PC-9 (cell line): Measurements from ENCODE around the gene MYO1G. TPM values are rescaled to one million over a fixed set of nuclear protein-coding genes. Genes with fewer than 3 reads are reported as not detected.
"Not testable (repeated sequence)": the region's sequence is repeated elsewhere in the genome, so short reads cannot be mapped to it uniquely, and the experiment has no call there.

ENCODE experiments used
- BruUV-seq: library from RNA; stranded (reverse); fragments of 400-500 nt; replicated peaks from 2 replicates; lab custom pipeline; 2021; lab: Mats Ljungman, UMichigan
- CTCF ChIA-PET: fragments of 300-600 bp; sonication (Branson Sonifier 250); formaldehyde crosslinking; loops from one replicate; lab custom pipeline; 2022; ENCODE audit warnings: antibody characterized with exemption; lab: Charles Lee
- POLR2A ChIA-PET: fragments of 300-600 bp; sonication (Branson Sonifier 250); formaldehyde crosslinking; loops from one replicate; lab custom pipeline; 2022; ENCODE audit warnings: antibody characterized with exemption; ENCODE audit not compliant: unreplicated experiment; lab: Charles Lee
- DNase-seq, 2 experiments: peaks; one replicate each; pipeline versions ENCODE4 v3.0.0 to v3.0.0-alpha.2; 2015 to 2022; ENCODE audit warnings: mixed read lengths in 1 of 2
- H2AFZ ChIP-seq: fragments of 200-600 bp; sonication (generic); 2 replicates; pipeline ENCODE4 v1.8.1; 2017; ENCODE audit warnings: antibody characterized with exemption
- H3F3A ChIP-seq: fragments of 200-600 bp; sonication (generic); 2 replicates; pipeline ENCODE4 v1.8.1; 2017; ENCODE audit warnings: antibody characterized with exemption, mild to moderate bottlenecking, low read depth; ENCODE audit not compliant: insufficient read depth
- H3K27ac ChIP-seq: fragments of 200-600 bp; sonication (generic); 2 replicates; pipeline ENCODE4 v1.6.1; 2016; ENCODE audit warnings: mixed run types
- H3K27me3 ChIP-seq: fragments of 200-600 bp; sonication (generic); 2 replicates; pipeline ENCODE4 v1.6.1; 2016; ENCODE audit warnings: low read depth, mixed run types; ENCODE audit not compliant: insufficient read depth
- H3K36me3 ChIP-seq: fragments of 200-600 bp; sonication (generic); 2 replicates; pipeline ENCODE4 v1.6.1; 2016; ENCODE audit warnings: low read depth, mixed run types
- H3K4me1 ChIP-seq: fragments of 200-600 bp; sonication (generic); replicated peaks from 2 replicates; pipeline ENCODE4 v1.6.1; 2016; ENCODE audit warnings: mixed run types; ENCODE audit not compliant: insufficient read depth
- H3K4me2 ChIP-seq: fragments of 200-600 bp; sonication (generic); 2 replicates; pipeline ENCODE4 v1.6.1; 2017; ENCODE audit warnings: mixed run types
- H3K4me3 ChIP-seq: fragments of 200-600 bp; sonication (generic); 2 replicates; pipeline ENCODE4 v1.6.1; 2016; ENCODE audit warnings: mixed run types
- H3K79me2 ChIP-seq: fragments of 200-600 bp; sonication (generic); 2 replicates; pipeline ENCODE4 v1.6.1; 2017; ENCODE audit warnings: low read depth, mixed run types
- H3K9me2 ChIP-seq: fragments of 200-600 bp; sonication (generic); 2 replicates; pipeline ENCODE4 v1.8.1; 2017; ENCODE audit warnings: mild to moderate bottlenecking; ENCODE audit not compliant: insufficient read depth
- H3K9me3 ChIP-seq: fragments of 200-600 bp; sonication (generic); 2 replicates; pipeline ENCODE4 v1.8.1; 2016; ENCODE audit warnings: low read depth; ENCODE audit not compliant: insufficient read depth
- H4K20me1 ChIP-seq: fragments of 200-600 bp; sonication (generic); 2 replicates; pipeline ENCODE4 v1.8.1; 2017; ENCODE audit not compliant: insufficient read depth
- EZH2 ChIP-seq: fragments of 200-600 bp; sonication (generic); IDR thresholded peaks from 2 replicates; pipeline ENCODE4 v1.8.0; 2017; ENCODE audit warnings: antibody characterized with exemption, low read depth
- intact Hi-C: fragments of 100-400 bp; cut with micrococcal nuclease; formaldehyde crosslinking; loops from one replicate; pipeline ENCODE4 v1.10.0; 2022; ENCODE audit not compliant: unreplicated experiment
- total RNA-seq: library from RNA; stranded (reverse); gene quantifications from 2 replicates; pipeline ENCODE4 v1.2.3, GENCODE V29; 2021
- TF ChIP-seq, protein P1 (sequence below): fragments of 200-600 bp; sonication (generic); conservative IDR thresholded peaks from 2 replicates; pipeline ENCODE4 v1.6.1; 2017; ENCODE audit warnings: mixed run types, antibody characterized with exemption, mild to moderate bottlenecking, moderate library complexity

The MYO1G gene
- total RNA-seq, 1 experiment from 2014 or later, result 0.24 TPM

DNA sequence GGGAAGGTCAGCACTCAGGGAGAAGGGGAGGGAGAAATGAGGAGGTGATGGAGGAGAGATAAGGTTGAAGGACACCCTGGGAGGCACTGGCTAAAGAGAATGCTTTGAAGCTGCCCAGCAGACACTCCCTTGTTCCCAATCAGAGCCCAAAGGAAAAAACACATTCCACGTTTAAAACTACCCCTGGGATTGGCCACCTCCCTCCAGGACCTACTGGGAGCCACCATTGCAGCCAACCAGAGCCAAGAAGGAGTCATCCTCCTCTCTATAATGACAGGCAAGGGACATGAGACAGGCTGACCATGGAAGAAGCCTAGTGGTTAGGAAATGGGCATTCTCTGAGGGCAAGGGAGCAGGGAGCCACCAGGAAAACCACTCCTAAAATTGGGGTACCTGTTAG, 43.8 kb downstream of the MYO1G start:
- Histone ChIP-seq H3K4me3 (no peak overlapping the region), H3K27ac (no peak overlapping the region), H3K79me2 (no peaks in the 10 kb centered on the region), H4K20me1 (no peaks in the 10 kb centered on the region), H3K9me2 (no peaks in the 10 kb centered on the region), H3K9me3 (no peaks in the 10 kb centered on the region), H3K4me2 (no peak overlapping the region), H3F3A (no peaks in the 10 kb centered on the region), H2AFZ (no peak overlapping the region), H3K27me3 (0 out of 2 replicates have a peak, but pooled peaks cover 2% of the 10 kb centered on the region), H3K4me1 (no peaks in the 10 kb centered on the region), H3K36me3 (no peaks in the 10 kb centered on the region)
- CTCF ChIA-PET, result no interaction called here
- TF ChIP-seq EZH2, result no peak
- TF ChIP-seq, protein P1, sequence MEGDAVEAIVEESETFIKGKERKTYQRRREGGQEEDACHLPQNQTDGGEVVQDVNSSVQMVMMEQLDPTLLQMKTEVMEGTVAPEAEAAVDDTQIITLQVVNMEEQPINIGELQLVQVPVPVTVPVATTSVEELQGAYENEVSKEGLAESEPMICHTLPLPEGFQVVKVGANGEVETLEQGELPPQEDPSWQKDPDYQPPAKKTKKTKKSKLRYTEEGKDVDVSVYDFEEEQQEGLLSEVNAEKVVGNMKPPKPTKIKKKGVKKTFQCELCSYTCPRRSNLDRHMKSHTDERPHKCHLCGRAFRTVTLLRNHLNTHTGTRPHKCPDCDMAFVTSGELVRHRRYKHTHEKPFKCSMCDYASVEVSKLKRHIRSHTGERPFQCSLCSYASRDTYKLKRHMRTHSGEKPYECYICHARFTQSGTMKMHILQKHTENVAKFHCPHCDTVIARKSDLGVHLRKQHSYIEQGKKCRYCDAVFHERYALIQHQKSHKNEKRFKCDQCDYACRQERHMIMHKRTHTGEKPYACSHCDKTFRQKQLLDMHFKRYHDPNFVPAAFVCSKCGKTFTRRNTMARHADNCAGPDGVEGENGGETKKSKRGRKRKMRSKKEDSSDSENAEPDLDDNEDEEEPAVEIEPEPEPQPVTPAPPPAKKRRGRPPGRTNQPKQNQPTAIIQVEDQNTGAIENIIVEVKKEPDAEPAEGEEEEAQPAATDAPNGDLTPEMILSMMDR, result no peak
- intact Hi-C loops, result no loop called here
- POLR2A ChIA-PET, result no interaction called here
- no TSS peak for BruUV-seq
- no peak for DNase-seq

DNA sequence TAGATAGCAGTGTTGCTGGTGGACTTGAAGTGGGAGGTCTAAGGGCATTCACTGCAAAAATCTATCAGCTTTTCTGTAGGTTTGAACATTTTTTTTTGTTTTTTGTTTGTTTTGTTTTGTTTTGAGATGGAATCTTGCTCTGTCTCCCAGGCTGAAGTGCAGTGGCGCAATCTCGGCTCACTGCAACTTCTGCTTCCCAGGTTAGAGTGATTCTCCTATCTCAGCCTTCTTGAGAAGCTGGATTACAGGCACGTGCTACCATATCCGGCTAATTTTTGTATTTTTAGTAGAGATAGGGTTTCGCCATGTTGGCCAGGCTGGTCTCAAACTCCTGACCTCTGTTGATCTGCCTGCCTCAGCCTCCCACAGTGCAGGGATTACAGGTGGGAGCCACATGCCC, 44.3 kb downstream of the MYO1G start:
- H3K27me3 ChIP-seq, H3K4me1 ChIP-seq, H3K36me3 ChIP-seq, H3K9me3 ChIP-seq, H2AFZ ChIP-seq, DNase-seq, BruUV-seq, H3F3A ChIP-seq, H3K27ac ChIP-seq, H4K20me1 ChIP-seq, H3K79me2 ChIP-seq, H3K4me3 ChIP-seq, intact Hi-C loops, H3K4me2 ChIP-seq, POLR2A ChIA-PET, H3K9me2 ChIP-seq: not testable (repeated sequence)
- CTCF ChIA-PET, result interaction anchor here (0.7 kb wide), 1 partner anchor 53 kb away, joined by 7 read pairs; no protein-coding TSS in a partner anchor

DNA sequence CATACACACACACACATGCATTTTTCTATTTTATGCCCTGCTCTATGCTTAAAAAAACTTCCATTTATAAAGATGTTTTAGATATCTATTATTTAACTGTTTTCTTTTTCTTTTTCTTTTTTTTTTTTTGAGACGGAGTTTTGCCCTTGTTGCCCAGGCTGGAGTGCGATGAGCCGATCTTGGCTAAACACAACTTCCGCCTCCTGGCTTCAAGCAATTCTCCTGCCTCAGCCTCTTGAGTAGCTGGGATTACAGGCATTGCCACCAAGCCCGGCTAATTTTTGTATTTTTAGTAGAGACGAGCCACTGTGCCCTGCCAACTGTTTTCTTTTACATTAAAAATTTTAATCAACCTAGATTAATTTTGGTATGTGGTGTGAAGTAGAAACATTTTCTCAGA, 47.9 kb downstream of the MYO1G start:
- Histone ChIP-seq H3K9me3 (no peaks in the 10 kb centered on the region), H3K4me2 (no peak overlapping the region), H4K20me1 (no peaks in the 10 kb centered on the region), H3K4me3 (no peak overlapping the region), H3K27me3 (0 out of 2 replicates have a peak, but pooled peaks cover 2% of the 10 kb centered on the region), H3K27ac (no peak overlapping the region), H3K4me1 (no peaks in the 10 kb centered on the region), H2AFZ (no peak overlapping the region), H3F3A (no peaks in the 10 kb centered on the region), H3K79me2 (no peaks in the 10 kb centered on the region), H3K36me3 (no peaks in the 10 kb centered on the region), H3K9me2 (no peaks in the 10 kb centered on the region)
- BruUV-seq, result no TSS peak
- TF ChIP-seq EZH2, result no peak
- TF ChIP-seq, protein P1, result no peak
- CTCF ChIA-PET, result no interaction called here
- intact Hi-C loops, result no loop called here
- POLR2A ChIA-PET, result no interaction called here
- no peak for DNase-seq

DNA sequence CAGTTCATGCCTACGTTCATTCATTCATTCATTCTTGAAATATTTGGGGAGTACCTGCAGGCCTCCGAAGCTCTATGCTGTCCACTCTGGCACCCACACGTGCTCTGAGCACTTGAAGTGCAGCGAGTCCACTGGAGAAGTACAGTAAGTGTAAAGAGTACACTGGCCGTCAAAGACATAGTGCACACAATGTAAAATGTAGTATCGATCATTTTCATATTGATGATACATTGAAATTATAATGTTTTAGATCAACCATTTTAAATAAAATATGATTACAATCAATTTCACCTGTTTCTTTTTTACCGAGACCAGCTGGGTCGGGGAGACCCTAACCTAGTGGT, 56.5 kb downstream of the MYO1G start:
- Histone ChIP-seq H3K4me2 (no peak overlapping the region), H4K20me1 (no peaks in the 10 kb centered on the region), H2AFZ (no peak overlapping the region), H3K36me3 (no peaks in the 10 kb centered on the region), H3K4me1 (no peaks in the 10 kb centered on the region), H3K79me2 (no peaks in the 10 kb centered on the region), H3K9me2 (no peaks in the 10 kb centered on the region), H3K9me3 (no peaks in the 10 kb centered on the region; the same call in 1 of the 2 replicates), H3F3A (no peaks in the 10 kb centered on the region), H3K27me3 (no peaks in the 10 kb centered on the region), H3K4me3 (no peak overlapping the region), H3K27ac (no peak overlapping the region)
- POLR2A ChIA-PET, result no interaction called here
- intact Hi-C loops, result loop anchor here (1.0 to 2.0 kb wide), 4 partner anchors 65 to 334 kb away; partner anchors contain the start of gene H2AZ2
- DNase-seq, result no peak
- BruUV-seq, result no TSS peak
- TF ChIP-seq, protein P1, result peak; percentile 64; the same call in 1 of the 2 replicates
- TF ChIP-seq EZH2, result no peak
- CTCF ChIA-PET, result no interaction called here
